OCI-LY7 (cell line): ENCODE data around the gene FAAH2.

Experiments used
- EZH2phosphoT487 ChIP-seq: fragments of 200-600 bp; sonication (generic); IDR thresholded peaks from 2 replicates; pipeline ENCODE4 v1.6.1; 2018; ENCODE audit warnings: low read depth, borderline replicate concordance, mild to moderate bottlenecking, mixed run types, antibody characterized with exemption, low read length, moderate library complexity, mixed read lengths
- TF ChIP-seq, protein P1 (sequence below): fragments of 200-600 bp; sonication (generic); conservative IDR thresholded peaks from 2 replicates; pipeline ENCODE4 v1.5.1; 2014; ENCODE audit warnings: mild to moderate bottlenecking, antibody characterized with exemption, low read length, moderate library complexity, mixed read lengths

DNA sequence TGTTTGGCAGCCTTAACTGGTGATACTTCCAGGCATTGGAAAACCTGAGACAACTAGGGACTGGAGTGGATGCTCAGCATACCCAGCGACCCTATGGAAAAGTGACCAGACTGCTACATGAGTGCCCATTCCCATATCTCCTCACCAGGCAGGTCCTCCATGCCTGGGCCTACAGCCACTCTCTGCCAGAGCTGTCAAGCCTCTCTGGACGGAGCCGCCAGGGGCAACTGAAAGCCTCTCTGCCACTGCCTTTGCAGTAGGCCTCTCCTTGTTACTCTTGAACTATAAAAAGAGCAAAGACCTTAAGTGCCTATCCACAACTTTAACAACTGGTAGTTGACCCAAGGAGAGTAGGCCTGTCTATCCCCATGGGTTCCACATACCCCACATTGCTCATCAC is 20.2 kb upstream of the FAAH2 start:
- TF ChIP-seq, protein P1, sequence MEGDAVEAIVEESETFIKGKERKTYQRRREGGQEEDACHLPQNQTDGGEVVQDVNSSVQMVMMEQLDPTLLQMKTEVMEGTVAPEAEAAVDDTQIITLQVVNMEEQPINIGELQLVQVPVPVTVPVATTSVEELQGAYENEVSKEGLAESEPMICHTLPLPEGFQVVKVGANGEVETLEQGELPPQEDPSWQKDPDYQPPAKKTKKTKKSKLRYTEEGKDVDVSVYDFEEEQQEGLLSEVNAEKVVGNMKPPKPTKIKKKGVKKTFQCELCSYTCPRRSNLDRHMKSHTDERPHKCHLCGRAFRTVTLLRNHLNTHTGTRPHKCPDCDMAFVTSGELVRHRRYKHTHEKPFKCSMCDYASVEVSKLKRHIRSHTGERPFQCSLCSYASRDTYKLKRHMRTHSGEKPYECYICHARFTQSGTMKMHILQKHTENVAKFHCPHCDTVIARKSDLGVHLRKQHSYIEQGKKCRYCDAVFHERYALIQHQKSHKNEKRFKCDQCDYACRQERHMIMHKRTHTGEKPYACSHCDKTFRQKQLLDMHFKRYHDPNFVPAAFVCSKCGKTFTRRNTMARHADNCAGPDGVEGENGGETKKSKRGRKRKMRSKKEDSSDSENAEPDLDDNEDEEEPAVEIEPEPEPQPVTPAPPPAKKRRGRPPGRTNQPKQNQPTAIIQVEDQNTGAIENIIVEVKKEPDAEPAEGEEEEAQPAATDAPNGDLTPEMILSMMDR: no peak
- TF ChIP-seq EZH2phosphoT487: no peak
